Heart right ventricle (tissue), 16 donors: ENCODE results near the gene SPACA6. TPM values are rescaled to one million over a fixed set of nuclear protein-coding genes. Genes with fewer than 3 reads are reported as not detected.

Source experiments
- ATAC-seq, 8 donors: fragments of 200-7000 bp; cut with Tn5 transposase; one replicate each; pipeline ENCODE4 v1.9.1; 2020; ENCODE audit warnings: mild to moderate bottlenecking in 8 of 8, moderate library complexity in 8 of 8, moderate number of reproducible peaks in 1 of 8
- DNase-seq, 2 donors: peaks; one replicate each; pipeline ENCODE4 v3.0.0-alpha.2; 2020
- H3K27ac ChIP-seq, 10 donors: fragments of 200-600 bp; sonication (generic) in 2 of 10; one replicate each; pipeline versions ENCODE4 v1.5.0 to v1.8.0; 2020 to 2022; ENCODE audit warnings: mild to moderate bottlenecking in 3 of 10
- H3K27me3 ChIP-seq, 7 donors: fragments of 200-600 bp; one replicate each; pipeline ENCODE4 v1.8.0; 2021 to 2022; ENCODE audit warnings: mild to moderate bottlenecking in 2 of 7
- H3K36me3 ChIP-seq, 9 donors: fragments of 200-600 bp; sonication (generic) in 1 of 9; one replicate each; pipeline versions ENCODE4 v1.5.0 to v1.8.0; 2020 to 2022; ENCODE audit warnings: mild to moderate bottlenecking in 2 of 9
- H3K4me1 ChIP-seq, 9 donors: fragments of 200-600 bp; sonication (generic) in 1 of 9; one replicate each; pipeline versions ENCODE4 v1.5.0 to v1.8.0; 2020 to 2022; ENCODE audit warnings: mild to moderate bottlenecking in 4 of 9
- H3K4me3 ChIP-seq, 10 donors: fragments of 200-600 bp; sonication (generic) in 2 of 10; one replicate each; pipeline versions ENCODE4 v1.5.0 to v1.8.0; 2020 to 2022; ENCODE audit warnings: mild to moderate bottlenecking in 7 of 10, moderate library complexity in 2 of 10
- H3K9me3 ChIP-seq, 11 donors: fragments of 200-600 bp in 10 of 11; sonication (generic) in 2 of 11; one replicate each; pipeline versions ENCODE4 v1.5.0 to v1.8.0; 2013 to 2022; ENCODE audit warnings: mild to moderate bottlenecking in 2 of 11, control low read depth in 1 of 11, moderate library complexity in 1 of 11
- WGBS, 2 donors: extraction: QIAGEN DNeasy Blood & Tissue Kit; methylation state at CpG; one replicate each; pipeline ENCODE4 v1.1.7; 2013; ENCODE audit warnings: inconsistent platforms in 1 of 2; 5-methylcytosine and 5-hydroxymethylcytosine counted together
- intact Hi-C, 10 donors: fragments of 100-400 bp; cut with DNase I; formaldehyde crosslinking; loops; one replicate each; pipeline versions ENCODE4 v1.11.1 to v1.14.2; 2022
- polyA plus RNA-seq, 2 donors: library from polyadenylated mRNA; stranded (reverse); fragments of 200-250 nt; gene quantifications; one replicate each; pipeline ENCODE4 v1.2.3, GENCODE V29; 2013
- total RNA-seq, 10 donors: library from RNA; stranded (reverse); fragmentation: NEBNext Ultra II Directional in 3 of 10; extraction: Animal tissue kit (Norgen Biotek cat#: 25700) in 3 of 10; gene quantifications; one replicate each; pipeline versions ENCODE4 v1.2.1 to v1.2.4, GENCODE V29; 2021 to 2023
- TF ChIP-seq, protein P1 (sequence below), 9 donors: fragments of 200-600 bp; sonication (generic) in 2 of 9; IDR thresholded peaks; one replicate each; pipeline versions ENCODE4 v1.5.0 to v1.8.0; 2021 to 2022; ENCODE audit warnings: antibody characterized with exemption in 9 of 9, mild to moderate bottlenecking in 5 of 9, moderate library complexity in 1 of 9
- donor health status: Arrhythmogenic right ventricular cardiomyopathy.
- donor health status: ischemic (EF 13 %, LVEDD 7.1; RV severe dilation, severe dysfunction).
- donor health status: healthy with polysubstance abuse.
- donor health status: DM: no; HTN: yes; CAD: no.
- donor health status: DM: no; HTN: no; CAD: no.
- donor health status: ischemic (EF 25% LVEDD 6.9; RV normal size, moderate dysfunction).
- donor health status: ischemic (EF 25% LVEDD 5.7; RV mildly dilated, moderate dysfunction).
- donor health status: healthy.
- donor health status: DM: yes; HTN: yes; CAD: no.
- donor health status: Ischemic cardiomyopathy.
- donor health status: ischemic (EF 35%, LVEDD 5.7; RV mildly dilated, moderate dysfunction).
- donor health status: nonischemic (EF 11% LVEDD 7.7; RV severe dilation, severe dysfunction).
- donor health status: DM: yes; HTN: yes; CAD: no.
- donor health status: PGD.
- donor health status: ischemic (EF 29% LVEDD 5.4; RV normal size, mild dysfunction).
- donor health status: nonischemic (EF 23%, LVEDD 6.1; RV moderate dilation, normal function).

SPACA6 gene
- total and polyA plus RNA-seq, 12 donors, result 6.4 to 45.1 (median 10.1) TPM

DNA sequence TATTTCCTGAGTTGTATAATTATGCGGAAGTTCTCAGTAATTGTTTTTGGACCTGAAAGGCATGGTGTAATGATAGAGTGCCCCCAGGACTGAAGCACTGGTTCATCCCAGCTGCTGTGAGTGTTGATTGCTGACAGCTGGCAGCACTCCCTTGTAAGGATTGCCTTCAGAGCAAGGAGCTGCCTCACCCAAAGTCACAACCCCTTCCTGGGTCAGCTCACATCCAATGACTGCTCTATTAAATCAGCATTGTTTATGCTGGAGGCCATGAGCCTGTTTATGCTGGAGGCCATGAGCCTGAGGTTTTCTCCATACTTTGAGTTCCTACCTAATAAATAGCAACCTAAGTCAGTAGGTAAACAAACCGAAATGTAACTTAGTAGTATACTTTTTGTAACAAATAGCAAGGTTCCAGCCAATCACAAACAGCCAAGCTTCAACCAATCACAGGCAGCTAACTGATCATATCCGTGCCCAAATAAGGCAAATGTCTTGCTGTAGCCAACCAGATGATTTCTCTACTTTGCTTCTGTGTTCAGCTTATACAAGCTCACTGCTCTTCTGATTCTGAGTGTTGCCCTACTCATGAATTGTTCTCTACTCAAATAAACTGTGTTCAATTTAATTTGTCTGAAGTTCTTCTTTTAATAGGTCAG, 11.7 kb upstream of the SPACA6 start:
- intact Hi-C loops, result loop anchor here in 1 of 10 donors (10.0 kb wide), 1 partner anchor 123 kb away; no protein-coding TSS in a partner anchor
- Histone ChIP-seq H3K4me1 (no peaks in the 10 kb centered on the region), H3K27me3 (peaks cover 0 to 25% (median 7%) of the 10 kb centered on the region in 7 donors), H3K27ac (no peak overlapping the region), H3K9me3 (no peaks in the 10 kb centered on the region), H3K36me3 (no peaks in the 10 kb centered on the region), H3K4me3 (no peak overlapping the region)
- WGBS, 2 donors, result 70 to 74% methylated on average over 3 of the region's 3 CpGs
- TF ChIP-seq, protein P1, sequence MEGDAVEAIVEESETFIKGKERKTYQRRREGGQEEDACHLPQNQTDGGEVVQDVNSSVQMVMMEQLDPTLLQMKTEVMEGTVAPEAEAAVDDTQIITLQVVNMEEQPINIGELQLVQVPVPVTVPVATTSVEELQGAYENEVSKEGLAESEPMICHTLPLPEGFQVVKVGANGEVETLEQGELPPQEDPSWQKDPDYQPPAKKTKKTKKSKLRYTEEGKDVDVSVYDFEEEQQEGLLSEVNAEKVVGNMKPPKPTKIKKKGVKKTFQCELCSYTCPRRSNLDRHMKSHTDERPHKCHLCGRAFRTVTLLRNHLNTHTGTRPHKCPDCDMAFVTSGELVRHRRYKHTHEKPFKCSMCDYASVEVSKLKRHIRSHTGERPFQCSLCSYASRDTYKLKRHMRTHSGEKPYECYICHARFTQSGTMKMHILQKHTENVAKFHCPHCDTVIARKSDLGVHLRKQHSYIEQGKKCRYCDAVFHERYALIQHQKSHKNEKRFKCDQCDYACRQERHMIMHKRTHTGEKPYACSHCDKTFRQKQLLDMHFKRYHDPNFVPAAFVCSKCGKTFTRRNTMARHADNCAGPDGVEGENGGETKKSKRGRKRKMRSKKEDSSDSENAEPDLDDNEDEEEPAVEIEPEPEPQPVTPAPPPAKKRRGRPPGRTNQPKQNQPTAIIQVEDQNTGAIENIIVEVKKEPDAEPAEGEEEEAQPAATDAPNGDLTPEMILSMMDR (IDR thresholded peaks at IDR 0.05), result no peak
- ATAC-seq, result peak in 2 of 8 donors; percentile 26 to 34
- DNase-seq, result no peak

GRCh38 chr19:51686171-51686570, 7.0 kb upstream of the SPACA6 start:
- Histone ChIP-seq H3K4me3 (no peak overlapping the region), H3K4me1 (peaks cover 2 to 27% (median 17%) of the 10 kb centered on the region in 9 donors), H3K27me3 (peaks cover 0 to 30% (median 0%) of the 10 kb centered on the region in 7 donors), H3K27ac (peak overlapping the region in 1 of 10 donors; percentile 97), H3K36me3 (no peaks in the 10 kb centered on the region), H3K9me3 (no peaks in the 10 kb centered on the region)
- 62 to 81% methylated on average over 2 of the region's 2 CpGs for WGBS, 2 donors
- ATAC-seq, result no peak
- TF ChIP-seq, protein P1 (IDR thresholded peaks at IDR 0.05), result no peak
- intact Hi-C loops, result loop anchor here in 4 of 10 donors (5.0 to 10.0 kb wide), 3 partner anchors 111 to 321 kb away; partner anchors contain the start of genes FPR3 (in 2 of the 4) and ZNF615 (in 1 of the 4)
- DNase-seq, result no peak

DNA sequence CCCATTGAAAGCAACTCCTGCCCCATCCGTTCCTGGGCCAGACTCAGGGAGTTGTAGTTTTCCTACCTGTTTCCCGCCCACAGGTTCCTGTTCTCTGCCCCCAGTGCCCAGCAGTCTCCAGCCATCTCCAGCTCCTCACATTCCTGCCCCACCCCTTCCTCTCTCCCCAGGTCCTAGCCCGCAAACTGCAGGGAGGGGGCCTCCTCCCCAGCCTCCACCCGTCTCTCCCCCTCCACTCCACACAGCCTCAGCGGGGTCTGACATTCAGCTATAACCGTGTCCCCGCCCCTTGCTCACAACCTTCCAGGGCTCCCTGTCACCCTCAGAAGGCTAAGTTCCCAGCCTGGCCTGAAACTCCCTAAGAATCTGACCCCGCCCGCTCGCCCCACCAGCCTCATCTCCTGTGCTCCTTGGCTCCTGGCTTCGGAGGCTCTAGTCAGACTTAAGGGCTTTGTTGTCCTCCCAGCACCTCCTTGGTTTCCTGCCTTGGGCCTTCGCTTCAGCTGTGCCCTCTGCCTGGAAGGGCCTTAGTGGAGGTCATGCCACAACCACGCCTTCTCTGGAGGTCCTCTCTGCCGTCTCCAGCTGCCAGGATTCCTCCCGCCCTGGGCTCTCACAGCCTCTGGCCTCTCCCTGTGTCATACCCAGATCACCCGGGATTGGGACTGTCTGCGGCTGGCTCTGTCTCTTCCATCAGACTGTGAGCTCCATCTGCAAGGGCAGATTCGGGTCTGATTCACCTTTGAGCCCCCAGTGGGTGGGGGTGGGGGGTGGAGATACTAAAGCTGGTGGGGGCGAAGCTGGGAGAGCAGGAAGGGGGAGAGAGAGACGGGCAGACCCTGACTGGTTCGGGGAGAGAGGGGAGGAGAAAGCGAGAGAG, 5.1 kb upstream of the SPACA6 start:
- peaks cover 0 to 10% (median 0%) of the 10 kb centered on the region in 9 donors for H3K36me3 ChIP-seq
- TF ChIP-seq, protein P1 (IDR thresholded peaks at IDR 0.05), result no peak
- no peaks in the 10 kb centered on the region for H3K9me3 ChIP-seq
- H3K27me3 ChIP-seq, result peaks cover 0 to 30% (median 0%) of the 10 kb centered on the region in 7 donors
- H3K27ac ChIP-seq, result peak overlapping the region; percentile 80 to 100 (median 96)
- peaks cover 8 to 46% (median 34%) of the 10 kb centered on the region in 9 donors for H3K4me1 ChIP-seq
- ATAC-seq, result peak; percentile 13 to 66 (median 52)
- intact Hi-C loops, result loop anchor here in 4 of 10 donors (5.0 to 10.0 kb wide), 3 partner anchors 109 to 319 kb away; partner anchors contain the start of genes FPR3 (in 2 of the 4) and ZNF615 (in 1 of the 4)
- 4 to 5% methylated on average over 22 of the region's 22 CpGs for WGBS, 2 donors
- DNase-seq, result peak; percentile 70 to 74
- H3K4me3 ChIP-seq, result peak overlapping the region; percentile 63 to 100 (median 90)
